GM19455 (cell line): ENCODE data around the gene ENOSF1.
"Not testable (repeated sequence)": the region's sequence is repeated elsewhere in the genome, so short reads cannot be mapped to it uniquely, and the experiment has no call there.

Experiments used
- ATAC-seq: cut with Tn5 transposase; IDR thresholded peaks from one replicate; pipeline ENCODE4 v1.9.1; 2021; ENCODE audit not compliant: unreplicated experiment

ENOSF1 gene, protein sequence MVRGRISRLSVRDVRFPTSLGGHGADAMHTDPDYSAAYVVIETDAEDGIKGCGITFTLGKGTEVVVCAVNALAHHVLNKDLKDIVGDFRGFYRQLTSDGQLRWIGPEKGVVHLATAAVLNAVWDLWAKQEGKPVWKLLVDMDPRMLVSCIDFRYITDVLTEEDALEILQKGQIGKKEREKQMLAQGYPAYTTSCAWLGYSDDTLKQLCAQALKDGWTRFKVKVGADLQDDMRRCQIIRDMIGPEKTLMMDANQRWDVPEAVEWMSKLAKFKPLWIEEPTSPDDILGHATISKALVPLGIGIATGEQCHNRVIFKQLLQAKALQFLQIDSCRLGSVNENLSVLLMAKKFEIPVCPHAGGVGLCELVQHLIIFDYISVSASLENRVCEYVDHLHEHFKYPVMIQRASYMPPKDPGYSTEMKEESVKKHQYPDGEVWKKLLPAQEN

DNA sequence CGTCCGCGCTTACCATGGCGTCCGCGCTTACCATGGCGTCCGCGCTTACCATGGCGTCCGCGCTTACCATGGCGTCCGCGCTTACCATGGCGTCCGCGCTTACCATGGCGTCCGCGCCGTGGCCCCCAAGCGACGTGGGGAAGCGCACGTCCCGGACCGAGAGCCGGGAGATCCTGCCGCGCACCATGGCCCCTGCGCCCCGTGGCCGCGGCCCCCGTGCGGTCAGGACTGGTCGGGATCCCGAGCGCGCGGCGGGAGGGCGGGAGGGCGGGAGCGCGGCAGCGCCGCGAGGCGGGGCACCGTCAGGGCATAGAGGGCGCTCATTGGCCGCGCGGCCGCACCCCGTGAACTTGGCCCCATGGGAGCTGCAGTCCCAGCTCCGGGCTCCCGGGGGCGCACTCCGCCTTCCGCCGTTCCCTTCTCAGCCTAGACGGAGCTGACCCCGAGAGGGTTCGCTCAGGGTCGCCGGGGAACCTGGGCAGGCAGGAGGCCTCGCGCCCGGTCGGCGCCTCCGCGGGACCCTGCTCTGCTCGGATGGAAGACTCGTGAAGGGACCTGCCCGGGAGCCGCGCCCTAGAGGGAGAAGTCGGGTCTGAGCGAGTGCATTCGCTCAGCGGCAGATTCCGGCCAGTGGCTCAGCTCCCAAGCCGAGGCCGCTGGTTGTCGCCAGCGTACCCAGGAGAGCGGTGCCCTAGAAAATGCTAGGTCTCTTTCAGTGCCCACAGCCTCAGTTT is at the start of gene ENOSF1:
ENOSF1 (minus strand) TSS at position 230 of the 734 bp plus-strand sequence; CDS start at position 187, 43 bp downstream.
- ATAC-seq: peak; percentile 81

DNA sequence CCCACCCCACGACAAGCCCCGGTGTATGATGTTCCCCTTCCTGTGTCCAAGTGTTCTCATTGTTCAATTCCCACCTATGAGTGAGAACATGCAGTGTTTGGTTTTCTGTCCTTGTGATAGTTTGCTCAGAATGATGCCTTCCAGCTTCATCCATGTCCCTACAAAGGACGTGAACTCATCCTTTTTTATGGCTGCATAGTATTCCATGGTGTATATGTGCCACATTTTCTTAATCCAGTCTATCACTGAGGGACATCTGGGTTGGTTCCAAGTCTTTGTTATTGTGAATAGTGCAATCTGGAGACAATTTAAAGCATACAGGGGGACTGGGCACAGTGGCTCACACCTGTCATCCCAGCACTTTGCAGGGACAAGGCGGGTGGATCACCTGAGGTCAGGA is 47.4 kb upstream of the ENOSF1 start:
- ATAC-seq: not testable (repeated sequence)

DNA sequence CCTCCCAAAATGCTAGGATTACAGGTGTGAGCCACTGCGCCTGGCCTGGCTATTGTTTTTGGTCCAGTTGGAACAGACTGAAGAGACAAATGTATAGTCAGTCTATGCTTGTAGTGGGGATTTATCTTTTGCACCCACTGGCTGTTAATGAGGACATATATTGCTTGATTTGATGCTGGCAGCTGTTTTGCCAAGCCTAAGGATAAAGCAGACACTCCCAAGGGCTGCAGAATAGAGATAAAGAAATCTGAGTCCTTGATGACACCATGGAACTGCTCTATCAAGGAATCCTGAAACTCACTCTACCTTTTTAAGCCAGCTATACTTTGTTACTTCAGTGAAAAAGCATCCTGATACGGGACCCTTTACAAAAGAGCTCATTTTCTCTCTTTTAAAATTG is 43.1 kb upstream of the ENOSF1 start:
- no peak for ATAC-seq

DNA sequence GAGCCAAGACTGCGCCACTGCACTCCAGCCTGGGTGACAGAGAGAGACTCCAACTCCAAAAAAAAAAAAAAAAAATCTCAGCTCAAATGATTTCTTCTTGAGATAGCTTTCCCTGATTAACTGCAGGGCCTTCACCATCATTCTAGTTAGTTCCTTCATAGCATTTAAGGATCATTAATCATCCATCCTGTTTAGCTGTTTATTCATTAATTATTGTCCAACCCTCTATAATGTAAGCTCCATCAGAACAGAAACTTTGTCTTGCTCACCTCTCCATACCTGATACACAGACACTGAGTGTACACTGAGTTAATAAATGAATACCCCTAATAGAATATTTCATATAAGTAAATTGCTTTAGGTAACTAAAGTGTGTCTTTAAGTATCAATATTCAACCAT is 42.2 kb upstream of the ENOSF1 start:
- ATAC-seq: no peak

DNA sequence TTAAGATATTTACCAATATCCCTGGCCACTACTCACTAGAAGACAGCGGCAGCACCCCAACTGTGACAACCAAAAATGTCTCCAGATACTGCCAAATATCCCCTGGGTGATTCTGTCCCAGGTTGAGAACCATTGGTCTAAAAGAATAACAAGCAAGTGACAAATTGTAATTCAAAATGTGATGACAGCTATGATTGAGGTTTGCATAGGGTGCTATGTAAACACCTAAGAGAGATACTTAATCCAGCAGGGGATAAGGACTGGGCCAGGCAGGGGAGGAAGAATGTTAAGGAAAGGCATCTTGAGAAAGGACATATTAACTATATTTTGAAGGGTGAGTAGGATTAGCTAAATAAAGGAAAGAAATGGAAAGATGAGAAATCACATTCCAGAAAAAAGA is 38.0 kb upstream of the ENOSF1 start:
- no peak for ATAC-seq

DNA sequence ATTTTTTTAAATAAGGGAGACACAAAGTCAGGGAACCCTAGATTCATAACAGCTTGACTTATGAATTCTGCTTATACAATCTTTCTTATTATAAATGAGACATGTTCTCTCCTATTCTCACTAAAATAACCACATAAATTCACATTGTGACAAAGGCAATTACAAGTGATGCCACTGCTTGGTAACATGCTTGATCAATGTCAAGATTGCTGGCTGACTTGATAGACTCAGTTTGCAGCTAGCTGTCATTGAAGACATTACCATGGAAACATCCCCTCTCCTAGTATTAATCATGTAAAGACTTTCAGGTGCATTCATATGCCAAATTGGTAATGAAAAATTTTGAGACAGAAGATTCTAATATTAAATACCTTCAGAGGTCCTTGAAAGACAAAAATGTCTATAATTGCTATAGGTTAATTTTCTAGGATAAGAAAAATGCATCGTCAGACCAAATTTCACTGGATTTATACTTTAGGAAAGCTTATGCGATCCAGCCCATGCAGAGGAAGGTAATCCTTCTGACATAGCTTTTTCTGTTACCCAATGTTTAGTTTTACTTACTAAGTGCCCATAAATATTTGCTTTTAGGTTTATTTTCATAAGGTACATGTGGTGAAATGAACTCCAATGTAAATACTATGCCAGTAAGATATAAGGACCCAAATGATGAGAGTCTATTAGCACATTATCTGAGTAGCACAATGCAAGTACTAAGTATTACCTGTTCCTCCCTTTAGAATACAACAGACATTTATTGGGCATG is 32.6 kb upstream of the ENOSF1 start:
- ATAC-seq: no peak

DNA sequence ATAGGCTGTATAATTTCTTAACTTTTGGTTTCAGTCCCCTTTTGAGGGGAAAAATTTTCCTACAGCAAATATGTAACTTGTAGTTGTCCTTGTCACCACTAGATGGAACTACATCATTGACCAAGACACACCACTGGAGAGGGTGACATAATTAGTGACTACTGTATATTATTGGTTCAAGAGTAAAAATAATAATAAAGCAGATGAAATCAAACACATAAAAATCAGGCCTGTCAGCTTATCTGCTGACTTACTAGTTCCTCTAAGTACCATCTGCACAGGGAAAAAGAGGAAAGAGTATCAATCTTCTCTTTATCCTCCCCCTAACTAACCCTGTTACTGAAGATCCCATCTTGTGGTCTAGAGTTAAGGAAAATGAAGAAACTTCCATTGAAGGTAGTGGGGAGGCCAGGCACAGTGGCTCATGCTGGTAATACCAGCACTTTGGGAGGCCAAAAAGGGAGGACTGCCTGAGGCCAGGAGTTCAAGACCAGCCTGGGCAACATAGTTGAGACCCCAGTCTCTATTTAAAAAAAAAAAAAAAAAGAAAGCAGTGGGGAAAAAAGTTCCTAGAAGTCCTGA is 29.6 kb upstream of the ENOSF1 start:
- no peak for ATAC-seq

DNA sequence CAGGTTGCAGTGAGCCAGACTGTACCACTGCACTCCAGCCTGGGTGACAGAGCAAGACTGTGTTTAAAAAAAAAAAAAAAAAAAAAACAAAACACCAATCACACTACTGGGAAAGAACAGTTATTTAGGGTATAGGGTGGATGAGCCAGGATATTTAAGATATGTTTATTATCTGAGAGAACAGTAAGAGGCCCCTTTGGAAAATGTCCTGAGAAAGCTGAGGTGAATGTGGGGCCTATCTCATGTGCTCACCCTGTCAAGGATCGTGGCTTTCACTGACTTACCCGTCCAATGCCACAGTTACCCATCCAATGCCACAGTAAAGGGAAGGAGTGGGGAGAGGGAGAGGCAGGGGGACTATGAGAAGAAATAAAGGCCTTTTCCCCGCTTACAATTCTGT is 19.9 kb upstream of the ENOSF1 start:
- ATAC-seq: no peak

DNA sequence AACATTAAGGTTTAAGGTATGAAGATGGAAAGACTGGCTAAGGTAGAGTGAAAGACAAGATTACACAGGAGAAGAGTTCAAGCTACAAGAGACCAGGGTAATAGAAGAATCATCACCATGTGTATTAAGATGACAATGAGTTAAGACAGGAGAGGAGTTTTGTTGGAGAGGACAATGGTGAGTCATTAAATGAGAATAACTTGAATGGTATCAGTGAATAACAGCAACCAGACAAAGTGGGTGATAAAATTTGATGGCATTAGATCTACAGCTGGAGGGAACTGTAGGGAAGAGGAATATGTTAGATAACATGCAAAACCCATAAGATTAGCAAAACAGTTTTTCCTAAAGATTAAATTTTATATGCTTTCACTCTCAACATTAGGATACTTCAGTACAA is 18.8 kb upstream of the ENOSF1 start:
- ATAC-seq: no peak

DNA sequence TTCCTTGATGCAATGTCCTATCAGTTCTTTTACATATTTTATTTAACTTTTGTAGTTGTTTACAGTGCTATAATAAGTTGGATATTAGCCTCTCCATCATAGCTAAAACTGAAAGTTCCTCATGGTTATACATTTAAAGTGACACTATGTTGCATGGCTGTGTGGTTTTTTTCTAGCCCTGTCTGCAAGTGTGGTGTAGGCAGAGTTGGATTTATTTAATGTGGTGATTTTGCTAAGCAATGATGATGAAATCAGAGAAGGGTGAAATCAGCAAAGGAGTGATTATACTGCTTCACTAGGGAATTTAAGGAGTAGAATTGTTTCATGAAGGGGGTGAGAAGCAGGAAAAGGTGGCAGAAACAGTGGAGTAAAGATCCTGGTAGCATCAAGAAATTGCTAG is 18.3 kb upstream of the ENOSF1 start:
- ATAC-seq: no peak

DNA sequence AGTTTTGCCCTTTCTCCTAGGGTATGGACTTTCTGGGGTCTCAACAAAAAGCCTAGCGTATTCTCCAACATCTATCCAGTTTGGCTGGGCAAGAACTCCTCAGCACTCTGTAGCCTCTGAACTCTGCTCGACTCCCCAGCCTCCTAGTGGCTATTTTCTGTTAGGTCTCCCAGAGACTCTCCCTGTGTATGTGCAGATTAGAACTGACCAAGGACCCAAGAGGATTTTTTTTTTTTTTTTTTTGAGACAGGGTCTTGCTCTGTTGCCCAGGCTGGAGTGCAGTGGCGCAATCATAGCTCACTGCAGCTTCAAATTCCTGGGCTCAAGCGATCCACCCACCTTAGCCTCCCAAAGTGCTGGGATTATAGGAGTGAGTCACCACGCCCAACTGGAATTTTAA is 17.7 kb upstream of the ENOSF1 start:
- ATAC-seq: not testable (repeated sequence)

DNA sequence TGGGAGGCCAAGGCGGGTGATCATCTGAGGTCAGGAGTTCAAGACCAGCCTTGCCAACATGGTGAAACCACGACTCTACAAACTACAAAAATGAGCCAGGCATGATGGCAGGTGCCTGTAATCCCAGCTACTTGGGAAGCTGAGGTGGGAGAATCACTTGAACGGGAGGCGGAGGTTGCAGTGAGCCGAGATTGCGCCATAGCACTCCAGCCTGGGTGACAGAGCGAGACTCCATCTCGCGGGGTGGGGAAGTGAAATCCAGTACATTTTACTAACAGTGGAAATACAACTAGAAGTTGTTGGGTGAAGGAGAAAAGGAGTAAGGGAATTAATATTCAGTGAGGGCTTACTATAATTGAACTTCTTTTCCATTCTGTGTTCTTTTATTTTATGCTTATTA is 13.2 kb upstream of the ENOSF1 start:
- no peak for ATAC-seq

DNA sequence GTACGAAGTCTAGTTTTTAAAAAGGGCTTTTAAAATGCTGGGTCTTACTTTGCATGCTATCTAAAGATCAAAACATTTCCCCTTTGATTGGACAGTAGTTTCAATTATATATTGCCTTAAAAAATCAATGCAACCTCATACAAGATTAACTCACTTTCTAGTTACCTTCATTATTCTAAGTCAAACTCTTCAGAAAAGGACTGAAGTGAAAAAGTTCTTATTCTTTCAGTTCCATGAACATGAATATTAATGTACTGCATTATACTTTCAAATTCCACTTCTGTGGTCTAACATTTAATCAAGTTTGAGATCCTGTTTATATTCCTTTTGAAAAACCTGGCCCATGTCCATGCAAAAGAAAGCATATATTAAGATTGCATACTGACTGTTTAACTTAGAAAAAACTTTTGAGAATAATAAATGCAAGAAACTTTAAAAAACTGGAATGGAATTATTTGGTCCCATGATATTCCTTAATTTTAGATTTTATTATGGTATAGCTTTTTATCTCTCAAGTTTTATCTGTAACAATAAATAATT is 11.2 kb upstream of the ENOSF1 start:
- no peak for ATAC-seq

DNA sequence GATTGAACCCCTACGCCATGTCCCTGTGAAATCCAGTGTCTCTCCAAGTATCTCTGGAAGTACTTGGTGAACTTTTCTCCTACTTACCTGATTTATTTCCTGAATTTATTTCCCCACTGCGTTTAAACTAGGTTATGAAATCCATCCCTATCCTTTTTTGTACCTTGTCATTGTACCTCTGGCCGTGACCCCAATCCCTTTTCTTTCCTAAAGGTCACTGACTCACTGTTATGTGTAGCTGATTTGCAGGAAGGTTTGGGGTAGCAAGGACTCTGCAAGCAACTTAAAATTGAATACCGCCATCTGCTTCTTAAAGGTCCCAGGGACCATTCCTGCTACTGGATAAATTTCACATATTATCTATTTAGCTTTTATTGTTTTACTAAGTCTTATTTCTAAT is 4.6 kb upstream of the ENOSF1 start:
- no peak for ATAC-seq

DNA sequence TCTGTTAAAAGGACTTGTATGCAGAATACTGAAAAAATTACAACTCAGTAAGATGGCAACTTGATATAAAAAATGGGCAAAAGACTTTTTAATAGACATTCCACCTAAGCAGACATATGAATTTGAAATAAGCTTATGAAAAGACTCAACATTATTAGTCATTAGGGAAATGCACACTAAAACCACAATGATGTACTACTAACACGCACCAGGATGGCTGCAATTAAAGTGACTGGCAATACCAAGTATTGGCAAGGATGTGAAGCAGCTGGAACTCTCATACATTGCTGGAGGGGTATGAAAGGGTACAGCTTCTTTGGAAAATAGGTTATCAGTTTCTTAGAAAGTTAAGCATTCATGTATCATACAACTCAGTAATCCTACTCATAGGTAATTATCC is 3.2 kb upstream of the ENOSF1 start:
- no peak for ATAC-seq

DNA sequence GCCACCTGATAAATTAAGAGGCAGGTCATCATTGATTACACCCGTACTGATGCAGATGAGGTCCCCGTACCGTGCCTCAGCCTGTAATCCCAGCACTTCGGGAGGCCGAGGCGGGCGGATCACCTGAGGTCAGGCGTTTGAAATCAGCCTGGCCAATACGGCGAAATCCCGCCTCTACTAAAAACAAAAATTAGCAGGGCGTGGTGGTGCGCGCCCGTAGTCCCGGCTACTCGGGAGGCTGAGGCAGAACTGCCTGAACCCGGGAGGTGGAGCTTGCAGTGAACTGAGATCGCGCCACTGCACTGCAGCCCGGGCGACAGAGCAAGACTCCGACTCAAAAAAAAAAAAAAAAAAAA is 683 bp upstream of the ENOSF1 start:
- ATAC-seq: no peak

DNA sequence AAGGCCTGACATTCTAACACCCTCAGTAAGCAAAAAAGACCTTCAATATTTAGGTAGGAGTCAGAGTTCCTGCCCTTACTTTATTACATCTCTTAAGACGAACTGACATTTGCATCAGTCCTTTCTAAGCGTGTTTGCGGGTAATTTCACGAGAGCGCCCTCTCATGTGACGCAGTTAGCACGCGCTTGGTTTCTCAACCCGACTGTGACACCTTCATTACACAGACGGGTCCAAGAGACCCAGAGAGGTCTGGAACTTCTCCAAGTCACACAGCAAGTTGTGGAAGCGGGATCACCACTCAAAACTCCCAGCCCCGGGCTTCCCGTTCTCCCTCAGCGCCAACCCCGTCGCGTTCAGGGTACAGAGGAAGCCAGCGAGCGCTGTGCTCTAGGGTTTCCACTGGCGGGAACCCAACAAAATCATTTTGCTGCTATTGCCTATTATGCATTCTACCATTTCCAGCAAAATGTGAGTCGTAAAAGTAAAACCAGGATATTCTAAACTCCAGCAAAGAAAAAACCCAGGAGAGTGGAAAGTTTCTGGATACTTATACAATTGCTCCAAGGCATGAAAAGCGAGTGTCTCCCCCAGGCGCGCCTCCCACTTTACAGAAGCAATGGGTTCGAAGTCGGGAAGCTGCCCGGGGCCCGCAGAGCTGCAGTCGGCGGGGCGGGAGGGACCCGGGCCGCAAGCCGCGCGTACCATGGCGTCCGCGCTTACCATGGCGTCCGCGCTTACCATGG is 601 bp downstream of the ENOSF1 start:
- ATAC-seq: peak; percentile 60

DNA sequence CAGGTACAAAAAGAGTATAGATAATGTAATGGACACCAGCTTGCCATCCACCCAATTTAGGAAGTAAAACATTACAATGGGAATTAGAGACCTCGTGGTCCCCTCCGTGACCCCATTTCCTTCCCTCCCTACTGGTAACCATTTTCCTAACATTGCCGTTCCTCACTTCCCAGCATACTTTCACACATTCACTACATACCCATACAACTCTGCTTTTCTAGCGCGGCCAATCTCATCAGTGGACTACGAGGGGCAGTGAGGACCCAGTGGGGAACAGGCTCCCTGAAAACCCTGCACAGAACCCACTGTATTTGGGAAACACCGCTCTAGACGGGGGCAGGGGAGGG is 1.1 kb downstream of the ENOSF1 start:
- peak; percentile 3 for ATAC-seq

DNA sequence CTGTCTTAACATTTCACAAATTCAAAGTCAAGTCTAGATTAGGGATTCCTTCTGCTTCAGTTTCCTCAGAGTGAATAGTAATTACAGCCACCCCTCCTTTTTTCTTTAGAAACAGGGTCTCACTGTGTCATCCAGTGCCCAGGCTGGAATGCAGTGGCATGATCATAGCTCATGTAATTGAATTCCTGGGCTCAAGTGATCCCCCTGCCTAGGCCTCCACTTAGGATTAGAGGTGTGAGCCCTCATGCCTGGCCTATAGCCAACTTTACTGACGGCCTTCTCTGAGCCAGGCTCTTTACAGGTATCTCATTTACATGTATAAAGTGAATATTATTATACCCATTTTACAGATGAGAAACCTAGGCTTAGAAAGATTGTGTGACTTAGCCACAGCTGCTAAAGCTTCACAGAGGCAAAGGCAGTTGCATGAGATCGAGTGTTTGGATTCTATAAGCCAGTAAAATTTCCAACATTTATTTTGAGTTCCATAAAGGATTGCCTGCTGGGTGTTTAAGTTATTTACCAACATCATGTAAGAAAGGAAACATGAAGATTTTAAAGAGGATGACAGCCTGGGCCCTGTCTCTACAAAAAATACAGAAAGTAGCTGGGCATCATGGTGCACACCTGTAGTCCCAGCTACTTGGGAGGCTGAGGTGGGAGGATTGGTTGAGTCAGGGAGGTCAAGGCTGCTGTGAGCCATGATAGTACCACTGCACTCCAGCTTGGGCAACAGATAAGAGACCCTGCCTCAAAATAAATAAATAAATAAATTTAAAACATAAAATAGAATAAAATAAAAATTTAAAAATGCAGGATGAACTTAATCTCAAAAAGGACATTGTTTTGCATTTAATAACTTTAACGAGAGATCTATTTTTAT is 1.8 kb downstream of the ENOSF1 start:
- no peak for ATAC-seq

DNA sequence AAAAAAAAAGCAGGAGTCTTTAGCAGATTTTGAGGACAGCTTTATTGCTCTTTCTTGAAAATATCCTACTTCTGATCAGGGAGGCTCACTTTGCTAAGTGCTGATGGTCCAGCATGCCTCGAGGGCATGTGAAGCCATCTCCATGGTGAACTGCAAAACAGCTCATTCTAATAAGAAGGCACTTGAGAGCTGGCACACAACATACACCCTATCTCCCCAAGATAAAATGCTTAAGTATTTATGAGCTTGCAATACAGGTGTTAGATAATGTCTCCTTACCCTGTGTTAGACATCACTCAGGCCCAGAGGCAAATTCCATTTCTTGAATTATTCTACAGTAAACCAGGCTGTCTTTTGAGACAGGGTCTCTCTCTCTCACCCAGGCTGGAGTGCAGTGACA is 2.7 kb downstream of the ENOSF1 start:
- no peak for ATAC-seq
